Stimulated activated CD4-positive, alpha-beta T cell treated with anti-CD3 and anti-CD28 coated beads, Interleukin-4, amount 100 ng/mL, for 24 hours (primary cell): ENCODE data around the gene PPA2.
A peak's percentile ranks its signal among the peaks of the same experiment; 100 is the strongest.
"Not testable (repeated sequence)": the region's sequence is repeated elsewhere in the genome, so short reads cannot be mapped to it uniquely, and the experiment has no call there.

Experiments
- DNase-seq: peaks from one replicate; pipeline ENCODE4 v3.0.0-alpha.2; 2020

Gene PPA2

DNA sequence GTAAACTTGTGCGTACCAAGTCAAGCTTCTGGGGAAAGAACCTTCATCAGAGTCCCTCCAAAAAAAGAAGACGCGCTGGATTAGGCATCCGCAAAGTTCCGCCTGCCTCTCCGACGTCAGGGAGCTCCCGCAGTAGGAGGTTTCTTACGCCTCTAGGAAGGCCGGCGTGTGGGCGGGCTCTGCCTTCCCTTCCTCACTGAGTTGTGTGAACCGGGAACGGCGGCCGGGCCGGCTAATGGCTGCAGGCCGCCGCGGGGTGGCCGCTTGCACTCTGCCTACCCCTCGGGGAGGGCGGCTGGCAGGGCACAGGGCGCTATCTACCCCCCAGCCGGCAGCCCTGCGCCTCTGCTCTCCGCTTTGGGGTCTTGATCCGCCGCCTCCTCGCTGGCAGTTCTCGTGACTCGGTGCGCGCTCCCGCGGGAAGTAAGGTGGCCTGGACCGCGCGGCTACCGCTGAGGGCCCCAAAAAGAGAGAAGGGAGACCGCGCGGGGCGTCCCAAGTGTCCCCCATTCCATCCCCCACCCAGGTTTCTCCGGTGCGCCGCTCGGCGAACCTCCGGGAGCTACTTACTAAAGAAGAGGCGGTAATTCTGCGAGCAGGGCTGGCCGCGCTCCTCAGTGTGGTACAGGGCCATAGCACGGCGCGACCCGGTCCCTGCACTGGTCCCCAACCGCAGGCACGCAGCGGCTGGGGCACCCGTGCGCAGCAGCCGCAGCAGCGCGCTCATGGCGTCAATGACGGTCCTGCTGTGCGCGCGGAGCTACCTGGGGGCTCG, at the start of gene PPA2:
Gene PPA2, minus strand, starts transcription at position 739 of the 775 bp plus-strand sequence. Its CDS starts 12 bp downstream, at position 727.
- peak; percentile 85 for DNase-seq

DNA sequence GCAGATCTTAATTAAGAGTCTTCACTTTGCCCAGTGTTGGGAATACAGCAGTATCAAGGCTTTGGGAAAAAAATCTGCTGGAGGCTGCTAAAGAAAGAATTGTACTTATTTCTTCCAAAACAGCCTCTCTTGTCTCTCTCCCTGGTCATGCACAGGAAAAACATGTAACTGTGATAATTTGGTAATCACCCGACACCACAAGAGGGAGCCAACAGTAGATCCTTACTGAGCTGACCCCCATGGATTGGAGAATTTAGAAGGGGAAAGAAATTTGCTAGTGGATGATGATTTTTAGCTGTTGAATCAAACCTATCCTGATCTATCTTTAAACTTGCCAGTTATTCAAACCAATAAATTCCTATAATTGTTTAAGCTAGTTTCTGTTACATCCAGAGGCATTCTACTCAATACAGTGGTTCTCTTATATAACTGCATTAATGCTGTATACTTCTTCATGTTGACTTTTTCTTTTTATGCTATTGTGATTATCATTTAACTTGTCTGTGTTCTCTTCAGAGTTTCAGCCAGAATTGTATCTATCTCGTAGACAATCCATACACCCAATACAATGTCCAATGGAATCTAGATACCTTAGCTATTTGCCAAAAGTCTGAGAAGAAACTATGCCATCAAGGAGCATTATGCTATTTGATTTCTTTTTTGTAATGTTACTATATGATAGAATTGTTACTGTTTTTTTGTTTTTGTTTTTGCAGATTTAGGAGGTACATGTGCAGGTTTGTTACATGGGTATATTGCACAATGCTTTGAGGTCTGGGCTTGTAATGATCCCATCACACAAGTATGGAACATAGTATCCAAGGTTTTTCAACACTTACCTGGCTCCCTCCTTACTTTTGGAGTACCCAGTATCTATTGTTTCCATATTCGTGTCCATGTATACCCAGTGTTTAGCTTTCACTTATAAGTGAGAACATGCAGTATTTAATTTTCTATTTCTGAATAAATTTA, 47.2 kb upstream of the PPA2 start:
- DNase-seq, result no peak

- DNase-seq, result no peak
Observed at GRCh38 chr4:105510245-105510644, 36.4 kb upstream of the PPA2 start.

- no peak for DNase-seq
Observed at GRCh38 chr4:105509714-105510113, 35.9 kb upstream of the PPA2 start.

GRCh38 chr4:105509291-105509690, 35.4 kb upstream of the PPA2 start:
- DNase-seq, result no peak

DNA sequence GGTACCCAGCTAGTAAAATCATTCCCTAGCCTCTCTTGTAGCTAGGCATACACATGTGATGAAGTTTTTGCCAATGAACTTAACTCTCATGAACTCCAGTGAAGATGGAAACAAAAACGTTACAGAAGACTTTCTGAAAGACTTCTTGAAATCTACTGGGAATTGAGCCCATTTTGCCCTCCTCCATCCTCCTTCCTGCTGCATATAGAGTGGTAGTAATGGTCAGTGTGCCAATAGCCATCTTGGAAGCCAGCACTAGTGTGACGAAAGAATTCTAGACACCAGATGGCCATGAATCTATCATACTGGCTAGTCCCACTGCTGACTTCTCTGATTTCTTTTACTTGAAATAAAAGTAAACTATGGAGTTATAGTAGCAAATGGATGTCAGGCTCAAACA, 30.9 kb upstream of the PPA2 start:
- DNase-seq, result no peak

DNA sequence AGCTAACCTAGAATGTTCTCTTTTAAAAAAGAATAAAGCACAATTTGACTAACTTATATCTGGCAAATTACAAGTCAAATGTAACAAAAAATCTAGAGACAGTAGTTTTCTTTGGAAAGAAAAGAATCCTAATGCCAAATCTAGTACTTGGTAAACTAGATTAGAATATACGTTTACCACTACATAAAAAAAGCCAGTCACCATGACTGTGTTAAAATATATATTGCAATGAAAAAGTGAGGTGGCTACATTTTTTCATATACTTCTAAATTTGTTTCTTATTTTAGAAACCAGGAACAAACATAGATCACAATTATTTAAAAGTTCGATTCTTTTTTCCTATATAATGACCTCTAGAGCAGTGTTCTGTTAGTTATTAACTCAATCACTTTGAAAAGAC, 29.6 kb upstream of the PPA2 start:
- no peak for DNase-seq

- DNase-seq, result no peak
Observed at GRCh38 chr4:105496899-105497298, 23.0 kb upstream of the PPA2 start.

GRCh38 chr4:105495667-105496066, 21.8 kb upstream of the PPA2 start:
- DNase-seq, result no peak

- DNase-seq, result no peak
Observed at GRCh38 chr4:105490523-105490922, 16.7 kb upstream of the PPA2 start.

- no peak for DNase-seq
Observed at GRCh38 chr4:105483840-105484239, 10.0 kb upstream of the PPA2 start.

- no peak for DNase-seq
Observed at GRCh38 chr4:105474099-105474518, 247 bp upstream of the PPA2 start.

GRCh38 chr4:105472871-105473323, 965 bp downstream of the PPA2 start:
- DNase-seq, result peak; percentile 73

- peak; percentile 82 for DNase-seq
Observed at GRCh38 chr4:105471566-105472176, 2.2 kb downstream of the PPA2 start.

DNA sequence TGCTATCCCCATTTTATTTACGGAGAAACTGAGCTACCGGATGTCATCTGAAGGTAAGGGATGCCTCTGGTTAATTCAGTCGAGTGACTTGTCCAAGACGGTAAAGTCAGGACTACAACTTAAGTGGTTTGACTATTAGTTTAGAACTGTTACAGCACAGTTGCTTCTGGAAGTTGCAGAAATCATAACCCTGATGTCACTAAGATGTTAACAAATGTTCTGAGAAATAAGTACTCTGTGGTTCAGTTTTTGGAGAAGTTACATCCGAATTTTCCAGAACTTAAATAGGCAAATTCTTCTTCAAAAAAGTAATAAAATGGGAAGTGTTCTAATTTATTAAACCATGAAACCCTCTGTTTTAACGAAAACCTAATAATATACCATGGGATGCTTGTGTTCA, 3.1 kb downstream of the PPA2 start:
- no peak for DNase-seq

DNA sequence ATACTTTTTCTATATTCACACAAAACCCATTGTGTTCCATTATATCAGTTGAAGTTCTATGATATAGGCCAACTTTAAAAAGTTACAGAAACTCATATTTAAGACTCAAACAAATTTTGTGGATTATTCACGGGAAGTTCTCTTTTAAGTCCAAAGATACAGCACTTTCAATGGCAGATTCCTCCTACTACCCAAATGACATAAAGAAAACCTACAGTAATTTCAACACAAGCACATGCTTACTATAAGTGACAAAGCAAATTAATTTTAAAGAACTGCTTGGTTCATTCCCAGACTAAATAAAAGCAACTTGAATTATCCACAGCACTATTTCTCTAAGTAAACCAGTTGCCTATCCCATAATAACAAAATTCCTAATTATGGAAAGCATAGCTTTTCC, 4.1 kb downstream of the PPA2 start:
- no peak for DNase-seq

- no peak for DNase-seq
Observed at GRCh38 chr4:105466580-105466979, 7.3 kb downstream of the PPA2 start.

- not testable (repeated sequence) for DNase-seq
Observed at GRCh38 chr4:105464563-105464962, 9.3 kb downstream of the PPA2 start.

GRCh38 chr4:105462576-105462975, 11.3 kb downstream of the PPA2 start:
- DNase-seq, result no peak

GRCh38 chr4:105461621-105462382, 12.1 kb downstream of the PPA2 start:
- no peak for DNase-seq

GRCh38 chr4:105461221-105461620, 12.6 kb downstream of the PPA2 start:
- no peak for DNase-seq

DNA sequence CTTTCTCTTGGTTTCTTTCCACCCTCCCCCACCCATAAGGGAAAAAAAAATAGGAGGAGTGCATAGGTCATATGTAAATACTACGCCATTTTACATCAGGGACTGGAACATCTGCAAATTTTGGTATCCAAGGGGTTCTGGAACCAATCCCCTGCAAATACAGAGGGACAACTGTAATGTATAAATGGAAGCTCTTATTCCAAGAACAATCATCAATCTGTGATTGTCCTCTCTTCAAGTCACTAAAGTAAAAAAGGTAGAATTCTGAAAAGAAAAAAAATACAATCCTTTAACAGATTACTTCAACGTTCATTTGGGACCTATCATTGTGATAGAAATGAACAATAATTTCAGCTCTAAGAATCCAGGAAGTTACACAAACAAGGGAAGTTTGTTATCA, 13.6 kb downstream of the PPA2 start:
- no peak for DNase-seq

DNA sequence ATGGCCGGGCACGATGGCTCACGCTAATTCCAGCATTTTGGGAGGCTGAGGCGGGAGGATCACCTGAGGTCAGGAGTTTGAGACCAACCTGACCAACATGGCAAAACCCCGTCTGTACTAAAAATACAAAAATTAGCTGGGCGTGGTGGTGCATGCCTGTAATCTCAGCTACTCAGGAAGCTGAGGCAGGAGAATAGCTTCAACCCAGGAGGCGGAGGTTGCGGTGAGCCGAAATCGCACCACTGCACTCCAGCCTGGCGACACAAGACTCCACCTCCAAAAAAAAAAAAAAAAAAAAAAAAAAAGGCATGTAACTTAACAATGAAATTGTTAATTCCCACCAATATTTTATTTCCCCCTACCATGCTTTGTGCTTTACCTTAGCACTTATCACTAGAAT, 15.3 kb downstream of the PPA2 start:
- not testable (repeated sequence) for DNase-seq
